Measurements from ENCODE around the gene TBC1D5. TPM values are rescaled to one million over a fixed set of nuclear protein-coding genes. Genes with fewer than 3 reads are reported as not detected.
"Not testable (repeated sequence)": the region's sequence is repeated elsewhere in the genome, so short reads cannot be mapped to it uniquely, and the experiment has no call there.

Gene TBC1D5
- total RNA-seq, 1 donor from 2014 or later: 74.6 TPM

GRCh38 chr3:17398959-17399551 lies 343.4 kb downstream of the TBC1D5 start:
- ATAC-seq (no peak), DNase-seq (no peak)
- Histone ChIP-seq H3K36me3 (peaks cover 20% of the 10 kb centered on the region), H3K4me1 (no peaks in the 10 kb centered on the region), H3K27ac (no peak overlapping the region), H3K4me3 (no peak overlapping the region), H3K27me3 (no peaks in the 10 kb centered on the region), H3K9me3 (no peaks in the 10 kb centered on the region)
- intact Hi-C loops (cut with DNase I): no loop called here
- no peak for TF ChIP-seq CTCF (IDR thresholded peaks at IDR 0.05)

DNA sequence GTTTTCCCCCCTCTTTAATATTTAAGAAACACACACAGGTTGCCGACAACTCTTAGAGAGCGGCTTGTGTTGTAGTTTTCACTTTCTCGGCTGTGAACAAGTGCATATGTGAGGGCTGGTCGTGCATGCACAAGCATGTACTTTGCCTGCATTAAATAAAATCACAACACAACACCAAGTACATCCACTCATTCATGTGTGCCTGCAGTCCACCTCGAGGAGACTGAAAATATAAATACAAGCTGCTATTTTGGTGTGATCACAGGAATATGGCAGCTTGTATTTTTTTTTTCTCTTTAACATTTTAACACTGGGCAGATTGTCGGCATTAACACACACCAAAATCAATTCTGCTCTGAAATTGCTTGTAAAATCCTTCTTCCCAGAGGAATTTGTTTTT lies 346.4 kb downstream of the TBC1D5 start:
- no peak for ATAC-seq
- TF ChIP-seq CTCF (IDR thresholded peaks at IDR 0.05): no peak
- Histone ChIP-seq H3K27me3 (no peaks in the 10 kb centered on the region), H3K9me3 (no peaks in the 10 kb centered on the region), H3K36me3 (peaks cover 4% of the 10 kb centered on the region), H3K4me1 (no peaks in the 10 kb centered on the region), H3K4me3 (no peak overlapping the region), H3K27ac (no peak overlapping the region)
- DNase-seq: no peak
- intact Hi-C loops (cut with DNase I): no loop called here

GRCh38 chr3:17394541-17395155 lies 347.8 kb downstream of the TBC1D5 start:
- ATAC-seq (no peak), DNase-seq (no peak)
- Histone ChIP-seq H3K4me3 (no peak overlapping the region), H3K27ac (no peak overlapping the region), H3K9me3 (no peaks in the 10 kb centered on the region), H3K36me3 (peaks cover 4% of the 10 kb centered on the region), H3K27me3 (no peaks in the 10 kb centered on the region), H3K4me1 (no peaks in the 10 kb centered on the region)
- no peak for TF ChIP-seq CTCF (IDR thresholded peaks at IDR 0.05)
- intact Hi-C loops (cut with DNase I): no loop called here

DNA sequence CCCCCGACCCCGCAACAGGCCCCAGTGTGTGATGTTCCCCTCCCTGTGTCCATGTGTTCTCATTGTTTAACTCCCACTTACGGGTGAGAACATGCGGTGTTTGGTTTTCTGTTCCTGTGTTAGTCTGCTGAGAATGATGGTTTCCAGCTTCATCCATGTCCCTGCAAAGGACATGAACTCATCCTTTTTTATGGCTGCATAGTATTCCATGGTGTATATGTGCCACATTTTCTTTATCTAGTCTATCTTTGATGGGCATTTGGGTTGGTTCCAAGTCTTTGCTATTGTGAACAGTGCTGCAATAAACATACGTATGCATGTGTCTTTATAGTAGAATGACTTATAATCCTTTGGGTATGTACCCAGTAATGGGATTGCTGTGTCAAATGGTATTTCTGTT lies 349.9 kb downstream of the TBC1D5 start:
- H3K4me3 ChIP-seq; H3K27ac ChIP-seq; ATAC-seq; H3K4me1 ChIP-seq; H3K9me3 ChIP-seq; intact Hi-C loops (cut with DNase I); H3K27me3 ChIP-seq; DNase-seq: not testable (repeated sequence)
- peaks cover 14% of the 10 kb centered on the region for H3K36me3 ChIP-seq

DNA sequence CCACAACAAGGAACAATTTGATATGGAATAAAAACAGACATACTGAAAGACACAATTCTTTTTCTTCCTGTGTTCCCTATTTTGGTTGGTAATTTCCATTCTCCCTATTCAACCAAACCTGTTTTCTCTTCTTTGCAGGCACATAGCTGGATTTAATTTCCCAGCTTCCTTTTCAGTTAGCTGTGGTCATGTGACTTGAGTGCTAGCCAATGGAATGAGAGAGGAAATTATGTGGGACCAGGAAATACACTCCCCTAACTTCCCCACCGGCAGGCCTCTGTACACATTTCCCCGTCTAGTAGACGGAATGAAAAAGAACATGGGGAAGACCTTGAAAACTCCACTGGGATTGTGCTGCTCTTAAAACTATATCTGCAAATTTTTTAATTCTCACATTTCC lies 351.6 kb downstream of the TBC1D5 start:
- H3K4me3 ChIP-seq: no peak overlapping the region
- no peak for TF ChIP-seq CTCF (IDR thresholded peaks at IDR 0.05)
- no peaks in the 10 kb centered on the region for H3K27me3 ChIP-seq
- H3K27ac ChIP-seq: no peak overlapping the region
- ATAC-seq (no peak), DNase-seq (no peak)
- intact Hi-C loops (cut with DNase I): no loop called here
- H3K9me3 ChIP-seq: no peaks in the 10 kb centered on the region
- peaks cover 10% of the 10 kb centered on the region for H3K36me3 ChIP-seq
- H3K4me1 ChIP-seq: no peaks in the 10 kb centered on the region

GRCh38 chr3:17387108-17387507 lies 355.3 kb downstream of the TBC1D5 start:
- intact Hi-C loops (cut with DNase I): no loop called here
- Histone ChIP-seq H3K4me1 (no peaks in the 10 kb centered on the region), H3K9me3 (no peaks in the 10 kb centered on the region), H3K27me3 (no peaks in the 10 kb centered on the region), H3K36me3 (peaks cover 10% of the 10 kb centered on the region), H3K4me3 (no peak overlapping the region), H3K27ac (no peak overlapping the region)
- TF ChIP-seq CTCF (IDR thresholded peaks at IDR 0.05): no peak
- ATAC-seq: no peak
- DNase-seq: no peak
